CD4-positive, alpha-beta T cell (primary cell): ENCODE measurements around the gene ABLIM1. TPM values are rescaled to one million over a fixed set of nuclear protein-coding genes. Genes with fewer than 3 reads are reported as not detected.

ENCODE experiments used
- ATAC-seq: fragments of 200-7000 bp; cut with Tn5 transposase; one replicate; pipeline ENCODE4 v1.10.0; 2022; ENCODE audit warnings: mild to moderate bottlenecking; ENCODE audit not compliant: poor library complexity
- CTCF ChIA-PET: fragments of 350-600 bp; sonication (Branson Sonifier 250); formaldehyde crosslinking; loops from one replicate; lab custom pipeline; 2021; ENCODE audit warnings: antibody characterized with exemption, inconsistent platforms; lab: Charles Lee
- POLR2A ChIA-PET: fragments of 350-600 bp; sonication (Branson Sonifier 250); formaldehyde crosslinking; loops from one replicate; lab custom pipeline; 2021; ENCODE audit warnings: antibody characterized with exemption, inconsistent platforms; lab: Charles Lee
- DNase-seq, 14 experiments: peaks; one replicate each; pipeline ENCODE4 v3.0.0-alpha.2; 2013 to 2020; ENCODE audit warnings: mixed read lengths in 2 of 14
- H3K27ac ChIP-seq, 2 donors: one replicate each; pipeline versions ENCODE4 v1.5.1 to v1.7.0; 2013; ENCODE audit warnings: low read length in 2 of 2, low read depth in 1 of 2, mild to moderate bottlenecking in 1 of 2
- H3K27me3 ChIP-seq, 2 experiments: 1 replicate in 1 of 2; 2 replicates in 1 of 2; pipeline versions ENCODE4 v1.6.1 to v1.7.0; 2013; ENCODE audit warnings: low read length in 2 of 2, control low read depth in 1 of 2, mild to moderate bottlenecking in 1 of 2, moderate library complexity in 1 of 2; ENCODE audit not compliant: insufficient read depth in 2 of 2, control insufficient read depth in 1 of 2
- H3K36me3 ChIP-seq: one replicate; pipeline ENCODE4 v1.6.1; 2013; ENCODE audit warnings: low read length, control low read depth; ENCODE audit not compliant: insufficient read depth
- H3K4me1 ChIP-seq: one replicate; pipeline ENCODE4 v1.6.1; 2013; ENCODE audit warnings: low read length, control low read depth; ENCODE audit not compliant: insufficient read depth
- H3K4me3 ChIP-seq: one replicate; pipeline ENCODE4 v1.5.1; 2013; ENCODE audit warnings: mild to moderate bottlenecking, low read length, moderate library complexity
- H3K9me3 ChIP-seq, 2 experiments: 1 replicate in 1 of 2; 2 replicates in 1 of 2; pipeline versions ENCODE4 v1.6.1 to v1.7.0; 2013; ENCODE audit warnings: low read length in 2 of 2, mild to moderate bottlenecking in 2 of 2, control low read depth in 1 of 2, moderate library complexity in 1 of 2; ENCODE audit not compliant: control insufficient read depth in 1 of 2, insufficient read depth in 1 of 2
- H3K27ac Mint-ChIP-seq: one replicate; pipeline ENCODE4 v1.8.0; 2020; ENCODE audit warnings: mixed read lengths
- H3K27me3 Mint-ChIP-seq: one replicate; pipeline ENCODE4 v1.8.0; 2021; ENCODE audit warnings: mixed read lengths
- H3K36me3 Mint-ChIP-seq: one replicate; pipeline ENCODE4 v1.8.0; 2021; ENCODE audit warnings: low read depth, mixed read lengths
- H3K4me1 Mint-ChIP-seq: one replicate; pipeline ENCODE4 v1.8.0; 2021; ENCODE audit warnings: low read depth, mixed read lengths
- H3K4me3 Mint-ChIP-seq: one replicate; pipeline ENCODE4 v1.8.0; 2020; ENCODE audit warnings: mild to moderate bottlenecking, mixed read lengths
- H3K9me3 Mint-ChIP-seq: one replicate; pipeline ENCODE4 v1.8.0; 2020; ENCODE audit warnings: mixed read lengths
- intact Hi-C, 2 experiments: fragments of 100-400 bp; cut with DNase I in 1 of 2; cut with micrococcal nuclease in 1 of 2; formaldehyde crosslinking; loops; one replicate each; pipeline versions ENCODE4 v1.15.1 to v1.9.0; 2023 to 2025; cut with DNase I, micrococcal nuclease
- total RNA-seq, 174 experiments: library from RNA in 2 of 174; stranded (reverse) in 2 of 174; gene quantifications; one replicate each; pipeline ENCODE4 v1.2.3 and lab custom pipeline; 2021 to 2026
- TF ChIP-seq, protein P1 (sequence below): fragments of 200-600 bp; IDR thresholded peaks from one replicate; pipeline ENCODE4 v1.8.0; 2022; ENCODE audit warnings: antibody characterized with exemption, mild to moderate bottlenecking

Gene ABLIM1
- total RNA-seq, 2 experiments from 2014 or later, result 217 to 224 TPM

DNA sequence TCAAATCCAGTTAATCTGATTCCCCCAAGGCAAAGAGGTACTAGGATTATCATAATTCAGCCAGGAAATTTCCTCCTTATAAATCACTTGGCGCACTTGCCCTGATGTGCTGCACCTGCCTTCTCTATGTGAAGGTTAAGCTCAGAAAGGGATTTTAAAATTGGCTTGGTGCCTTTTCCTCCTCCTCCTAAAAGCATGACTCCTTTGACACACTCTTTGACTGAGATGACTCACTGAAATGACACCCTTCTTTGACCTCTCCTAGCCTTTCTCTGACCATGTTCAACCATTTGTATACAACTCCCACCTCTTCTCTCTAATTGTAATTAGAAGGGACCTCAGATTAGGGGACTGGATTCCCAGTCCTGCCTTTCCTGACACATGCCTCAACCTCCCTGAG lies 46.5 kb downstream of the ABLIM1 start:
- ATAC-seq (no peak), DNase-seq (no peak)
- intact Hi-C loops, result no loop called here
- Mint-ChIP-seq H3K9me3 (no peaks in the 10 kb centered on the region), H3K27me3 (no peaks in the 10 kb centered on the region), H3K36me3 (no peaks in the 10 kb centered on the region), H3K27ac (no peak overlapping the region), H3K4me3 (no peak overlapping the region), H3K4me1 (peaks cover 6% of the 10 kb centered on the region)
- TF ChIP-seq, protein P1, sequence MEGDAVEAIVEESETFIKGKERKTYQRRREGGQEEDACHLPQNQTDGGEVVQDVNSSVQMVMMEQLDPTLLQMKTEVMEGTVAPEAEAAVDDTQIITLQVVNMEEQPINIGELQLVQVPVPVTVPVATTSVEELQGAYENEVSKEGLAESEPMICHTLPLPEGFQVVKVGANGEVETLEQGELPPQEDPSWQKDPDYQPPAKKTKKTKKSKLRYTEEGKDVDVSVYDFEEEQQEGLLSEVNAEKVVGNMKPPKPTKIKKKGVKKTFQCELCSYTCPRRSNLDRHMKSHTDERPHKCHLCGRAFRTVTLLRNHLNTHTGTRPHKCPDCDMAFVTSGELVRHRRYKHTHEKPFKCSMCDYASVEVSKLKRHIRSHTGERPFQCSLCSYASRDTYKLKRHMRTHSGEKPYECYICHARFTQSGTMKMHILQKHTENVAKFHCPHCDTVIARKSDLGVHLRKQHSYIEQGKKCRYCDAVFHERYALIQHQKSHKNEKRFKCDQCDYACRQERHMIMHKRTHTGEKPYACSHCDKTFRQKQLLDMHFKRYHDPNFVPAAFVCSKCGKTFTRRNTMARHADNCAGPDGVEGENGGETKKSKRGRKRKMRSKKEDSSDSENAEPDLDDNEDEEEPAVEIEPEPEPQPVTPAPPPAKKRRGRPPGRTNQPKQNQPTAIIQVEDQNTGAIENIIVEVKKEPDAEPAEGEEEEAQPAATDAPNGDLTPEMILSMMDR, result no peak
- CTCF ChIA-PET, result no interaction called here
- H3K36me3 ChIP-seq, result no peaks in the 10 kb centered on the region
- H3K27ac ChIP-seq, result no peak overlapping the region
- H3K27me3 ChIP-seq, result no peaks in the 10 kb centered on the region
- POLR2A ChIA-PET, result no interaction called here
- no peaks in the 10 kb centered on the region for H3K4me1 ChIP-seq
- H3K9me3 ChIP-seq, result no peaks in the 10 kb centered on the region
- no peak overlapping the region for H3K4me3 ChIP-seq

DNA sequence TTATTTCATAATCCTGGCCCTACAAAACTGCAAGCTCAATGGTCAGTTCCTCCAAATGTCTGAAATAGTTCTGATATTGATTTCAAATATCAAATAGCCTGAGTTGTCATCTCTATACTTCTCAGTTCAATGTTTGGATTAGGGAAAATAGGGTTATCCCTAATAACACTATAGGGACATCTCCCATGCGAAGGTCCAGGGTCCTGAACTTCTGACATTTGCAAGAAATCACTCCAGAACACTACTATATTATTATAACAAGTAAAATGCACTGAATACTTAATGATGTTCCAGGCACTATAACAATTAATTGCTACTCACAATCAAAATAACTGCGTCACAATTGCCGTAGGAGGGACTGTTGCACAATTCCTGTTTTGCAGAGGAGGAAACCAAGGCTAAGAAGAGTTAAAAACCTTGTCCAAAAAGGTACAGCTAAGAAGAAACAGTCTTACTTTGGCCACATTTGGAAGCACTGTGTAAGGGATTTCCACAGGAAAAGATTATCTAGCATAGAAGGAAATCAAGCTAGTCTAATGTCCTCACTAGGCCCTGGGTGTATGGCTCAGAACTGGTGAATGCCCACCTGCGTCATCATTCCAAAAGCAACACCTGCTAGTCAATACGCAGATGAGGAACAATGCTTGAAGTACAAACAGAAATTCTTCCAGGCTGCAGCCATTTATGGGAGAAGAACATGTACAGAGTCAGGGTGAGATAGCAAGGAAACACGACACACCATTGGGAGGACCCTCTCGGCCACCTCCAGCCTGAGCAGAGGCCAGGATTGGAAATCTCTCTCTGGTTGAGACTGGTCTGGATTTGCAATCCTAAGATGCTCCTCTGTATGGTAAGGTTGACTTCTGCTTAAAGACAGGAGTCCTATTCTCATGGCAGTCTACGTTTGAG lies 48.3 kb downstream of the ABLIM1 start:
- Histone ChIP-seq H3K9me3 (no peaks in the 10 kb centered on the region), H3K36me3 (no peaks in the 10 kb centered on the region), H3K4me3 (no peak overlapping the region), H3K4me1 (no peaks in the 10 kb centered on the region), H3K27me3 (no peaks in the 10 kb centered on the region), H3K27ac (no peak overlapping the region)
- H3K4me3 Mint-ChIP-seq, result no peak overlapping the region
- ATAC-seq (no peak), DNase-seq (no peak)
- H3K27ac Mint-ChIP-seq, result no peak overlapping the region
- H3K9me3 Mint-ChIP-seq, result no peaks in the 10 kb centered on the region
- H3K4me1 Mint-ChIP-seq, result no peaks in the 10 kb centered on the region
- H3K27me3 Mint-ChIP-seq, result no peaks in the 10 kb centered on the region
- H3K36me3 Mint-ChIP-seq, result no peaks in the 10 kb centered on the region
- intact Hi-C loops, result no loop called here
- ChIA-PET POLR2A (no interaction called here), CTCF (no interaction called here)
- TF ChIP-seq, protein P1, result no peak

DNA sequence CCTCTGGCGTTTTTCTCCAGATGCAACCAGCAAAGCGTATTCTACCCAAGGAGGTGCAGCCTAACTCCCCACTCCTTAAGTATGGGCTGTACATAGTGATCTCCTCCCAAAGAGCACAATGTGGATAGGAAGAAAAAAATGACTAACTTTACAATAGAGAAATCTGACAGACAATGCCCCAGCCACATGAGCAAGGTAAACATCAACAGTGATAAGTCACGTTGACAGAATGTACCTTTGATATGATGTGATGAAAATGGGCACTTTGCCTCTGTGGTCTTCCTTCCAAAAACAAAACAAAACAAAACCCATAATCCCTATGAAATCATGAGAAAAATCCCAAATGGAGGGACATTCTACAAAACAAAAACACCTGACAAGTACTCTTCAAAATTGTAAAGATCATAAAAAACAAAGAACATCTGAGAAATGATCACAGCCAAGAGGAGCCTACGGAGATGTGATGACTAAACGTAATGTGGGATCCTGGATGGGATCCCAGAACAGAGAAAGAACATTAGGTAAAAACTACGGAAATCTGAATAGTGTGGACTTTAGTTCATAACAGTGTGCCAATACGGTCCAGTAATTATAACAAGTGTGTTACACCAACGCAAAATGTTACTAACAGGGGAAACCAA lies 50.6 kb downstream of the ABLIM1 start:
- H3K27ac Mint-ChIP-seq, result no peak overlapping the region
- TF ChIP-seq, protein P1, result no peak
- Histone ChIP-seq H3K27me3 (no peaks in the 10 kb centered on the region), H3K9me3 (no peaks in the 10 kb centered on the region), H3K4me1 (no peaks in the 10 kb centered on the region), H3K4me3 (no peak overlapping the region), H3K27ac (no peak overlapping the region), H3K36me3 (no peaks in the 10 kb centered on the region)
- no peaks in the 10 kb centered on the region for H3K9me3 Mint-ChIP-seq
- DNase-seq, result no peak
- no peak for ATAC-seq
- CTCF ChIA-PET, result no interaction called here
- intact Hi-C loops, result no loop called here
- no peak overlapping the region for H3K4me3 Mint-ChIP-seq
- no peaks in the 10 kb centered on the region for H3K4me1 Mint-ChIP-seq
- POLR2A ChIA-PET, result no interaction called here
- H3K36me3 Mint-ChIP-seq, result no peaks in the 10 kb centered on the region
- no peaks in the 10 kb centered on the region for H3K27me3 Mint-ChIP-seq
